Loucy (cell line): ENCODE data around the gene RPRD2.

Source experiments
- H2AFZ ChIP-seq: fragments of 200-600 bp; sonication (generic); 2 replicates; pipeline ENCODE4 v1.6.0; 2016; ENCODE audit warnings: antibody characterized with exemption, mild to moderate bottlenecking, low read length, moderate library complexity
- H3F3A ChIP-seq: fragments of 200-600 bp; 2 replicates; pipeline ENCODE4 v1.6.0; 2016; ENCODE audit warnings: antibody characterized with exemption, low read depth, mild to moderate bottlenecking
- H3K27me3 ChIP-seq: fragments of 200-600 bp; sonication (generic); 2 replicates; pipeline ENCODE4 v1.6.1; 2014; ENCODE audit warnings: low read length, mild to moderate bottlenecking; ENCODE audit not compliant: insufficient read depth, poor library complexity, severe bottlenecking
- H3K36me3 ChIP-seq: fragments of 200-600 bp; sonication (generic); 2 replicates; pipeline ENCODE4 v1.6.1; 2016; ENCODE audit warnings: low read length; ENCODE audit not compliant: insufficient read depth
- H3K4me1 ChIP-seq: fragments of 200-600 bp; sonication (generic); 2 replicates; pipeline ENCODE4 v1.5.1; 2014; ENCODE audit warnings: low read length, mild to moderate bottlenecking; ENCODE audit not compliant: insufficient read depth, poor library complexity, severe bottlenecking
- H3K4me2 ChIP-seq: fragments of 200-600 bp; sonication (generic); 2 replicates; pipeline ENCODE4 v1.6.0; 2014; ENCODE audit warnings: antibody characterized with exemption, low read length, low read depth, mild to moderate bottlenecking; ENCODE audit not compliant: poor library complexity, severe bottlenecking
- H3K4me3 ChIP-seq: fragments of 200-600 bp; sonication (generic); 2 replicates; pipeline ENCODE4 v1.5.1; 2014; ENCODE audit warnings: low read length, mild to moderate bottlenecking, mixed read lengths; ENCODE audit not compliant: poor library complexity, severe bottlenecking
- H3K79me2 ChIP-seq: fragments of 200-600 bp; sonication (generic); 2 replicates; pipeline ENCODE4 v1.6.1; 2014; ENCODE audit warnings: low read length; ENCODE audit not compliant: insufficient read depth
- H3K9ac ChIP-seq: fragments of 200-600 bp; sonication (generic); 2 replicates; pipeline ENCODE4 v1.6.0; 2014; ENCODE audit warnings: mild to moderate bottlenecking, low read depth, low read length, moderate library complexity; ENCODE audit not compliant: poor library complexity, severe bottlenecking
- H3K9me2 ChIP-seq: fragments of 200-600 bp; sonication (generic); replicated peaks from 2 replicates; pipeline ENCODE4 v1.6.1; 2016; ENCODE audit warnings: low read depth, low read length, mixed read lengths
- H3K9me3 ChIP-seq: fragments of 200-600 bp; sonication (generic); 2 replicates; pipeline ENCODE4 v1.6.1; 2014; ENCODE audit warnings: mild to moderate bottlenecking, antibody characterized with exemption, low read length, low read depth; ENCODE audit not compliant: insufficient read depth
- H4K20me1 ChIP-seq: fragments of 200-600 bp; sonication (generic); 2 replicates; pipeline ENCODE4 v1.6.0; 2014; ENCODE audit warnings: antibody characterized with exemption, low read length, mild to moderate bottlenecking; ENCODE audit not compliant: insufficient read depth, poor library complexity, severe bottlenecking
- EZH2phosphoT487 ChIP-seq: fragments of 200-600 bp; IDR thresholded peaks from 2 replicates; pipeline ENCODE4 v1.6.1; 2018; ENCODE audit warnings: antibody characterized with exemption, mild to moderate bottlenecking, moderate library complexity, borderline replicate concordance
- TF ChIP-seq, protein P1 (sequence below): fragments of 200-600 bp; sonication (generic); conservative IDR thresholded peaks from 2 replicates; pipeline ENCODE4 v1.5.1; 2014; ENCODE audit warnings: mild to moderate bottlenecking, antibody characterized with exemption, low read length

RPRD2 gene

DNA sequence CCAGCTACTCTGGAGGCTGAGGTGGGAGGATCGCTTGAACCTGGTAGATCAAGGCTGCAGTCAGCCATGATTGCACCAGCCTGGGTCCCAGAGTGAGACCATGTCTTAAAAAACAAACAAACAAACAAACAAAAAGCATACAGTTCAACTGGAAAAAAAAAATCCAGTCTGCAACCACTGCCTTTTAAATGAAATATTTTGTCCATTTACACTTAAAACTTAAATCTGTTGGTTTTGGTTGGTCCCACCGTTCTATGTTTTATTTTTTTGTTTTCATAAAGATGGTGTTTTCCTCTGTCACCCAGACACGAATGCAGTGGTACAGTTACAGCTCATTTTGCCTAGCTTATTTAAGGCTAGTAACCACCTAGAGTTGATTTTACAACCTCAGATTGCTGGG lies 161.4 kb downstream of the RPRD2 start:
- H3K79me2 ChIP-seq: no peaks in the 10 kb centered on the region
- H3K27me3 ChIP-seq: no peaks in the 10 kb centered on the region
- no peaks in the 10 kb centered on the region for H3K4me1 ChIP-seq
- H3K9me3 ChIP-seq: no peaks in the 10 kb centered on the region
- no peak overlapping the region for H3K4me3 ChIP-seq
- H3K36me3 ChIP-seq: no peaks in the 10 kb centered on the region
- no peaks in the 10 kb centered on the region for H3K9me2 ChIP-seq
- no peak overlapping the region for H3K4me2 ChIP-seq
- no peak overlapping the region for H3K9ac ChIP-seq
- no peaks in the 10 kb centered on the region for H3F3A ChIP-seq
- H4K20me1 ChIP-seq: no peaks in the 10 kb centered on the region
- H2AFZ ChIP-seq: no peak overlapping the region
- TF ChIP-seq EZH2phosphoT487: no peak
- TF ChIP-seq, protein P1, sequence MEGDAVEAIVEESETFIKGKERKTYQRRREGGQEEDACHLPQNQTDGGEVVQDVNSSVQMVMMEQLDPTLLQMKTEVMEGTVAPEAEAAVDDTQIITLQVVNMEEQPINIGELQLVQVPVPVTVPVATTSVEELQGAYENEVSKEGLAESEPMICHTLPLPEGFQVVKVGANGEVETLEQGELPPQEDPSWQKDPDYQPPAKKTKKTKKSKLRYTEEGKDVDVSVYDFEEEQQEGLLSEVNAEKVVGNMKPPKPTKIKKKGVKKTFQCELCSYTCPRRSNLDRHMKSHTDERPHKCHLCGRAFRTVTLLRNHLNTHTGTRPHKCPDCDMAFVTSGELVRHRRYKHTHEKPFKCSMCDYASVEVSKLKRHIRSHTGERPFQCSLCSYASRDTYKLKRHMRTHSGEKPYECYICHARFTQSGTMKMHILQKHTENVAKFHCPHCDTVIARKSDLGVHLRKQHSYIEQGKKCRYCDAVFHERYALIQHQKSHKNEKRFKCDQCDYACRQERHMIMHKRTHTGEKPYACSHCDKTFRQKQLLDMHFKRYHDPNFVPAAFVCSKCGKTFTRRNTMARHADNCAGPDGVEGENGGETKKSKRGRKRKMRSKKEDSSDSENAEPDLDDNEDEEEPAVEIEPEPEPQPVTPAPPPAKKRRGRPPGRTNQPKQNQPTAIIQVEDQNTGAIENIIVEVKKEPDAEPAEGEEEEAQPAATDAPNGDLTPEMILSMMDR: no peak
